ENCODE data around the gene RNF32.

DNA sequence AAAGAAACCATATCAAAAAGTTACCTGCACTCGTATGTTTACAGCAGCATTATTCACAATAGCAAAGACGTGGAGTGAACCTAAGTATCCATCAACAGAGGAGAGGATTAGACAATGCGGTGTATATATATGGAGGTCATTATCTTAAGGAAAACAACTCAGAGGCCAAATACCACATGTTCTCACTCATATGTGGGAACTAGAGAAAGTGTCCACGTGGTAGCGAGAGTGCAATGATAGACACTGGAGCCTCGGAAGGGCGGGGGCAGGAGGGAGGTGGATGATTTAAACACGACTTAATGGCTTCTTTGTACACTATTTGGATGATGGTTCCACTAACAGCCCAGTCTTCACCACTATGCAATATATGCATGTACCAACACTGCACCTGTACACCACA is 40.1 kb upstream of the RNF32 start:
- TF ChIP-seq, protein P1, sequence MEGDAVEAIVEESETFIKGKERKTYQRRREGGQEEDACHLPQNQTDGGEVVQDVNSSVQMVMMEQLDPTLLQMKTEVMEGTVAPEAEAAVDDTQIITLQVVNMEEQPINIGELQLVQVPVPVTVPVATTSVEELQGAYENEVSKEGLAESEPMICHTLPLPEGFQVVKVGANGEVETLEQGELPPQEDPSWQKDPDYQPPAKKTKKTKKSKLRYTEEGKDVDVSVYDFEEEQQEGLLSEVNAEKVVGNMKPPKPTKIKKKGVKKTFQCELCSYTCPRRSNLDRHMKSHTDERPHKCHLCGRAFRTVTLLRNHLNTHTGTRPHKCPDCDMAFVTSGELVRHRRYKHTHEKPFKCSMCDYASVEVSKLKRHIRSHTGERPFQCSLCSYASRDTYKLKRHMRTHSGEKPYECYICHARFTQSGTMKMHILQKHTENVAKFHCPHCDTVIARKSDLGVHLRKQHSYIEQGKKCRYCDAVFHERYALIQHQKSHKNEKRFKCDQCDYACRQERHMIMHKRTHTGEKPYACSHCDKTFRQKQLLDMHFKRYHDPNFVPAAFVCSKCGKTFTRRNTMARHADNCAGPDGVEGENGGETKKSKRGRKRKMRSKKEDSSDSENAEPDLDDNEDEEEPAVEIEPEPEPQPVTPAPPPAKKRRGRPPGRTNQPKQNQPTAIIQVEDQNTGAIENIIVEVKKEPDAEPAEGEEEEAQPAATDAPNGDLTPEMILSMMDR (IDR thresholded peaks at IDR 0.05) = no peak
- no peak for TF ChIP-seq POLR2A (IDR thresholded peaks at IDR 0.05)
